SK-N-MC (cell line): ENCODE measurements around the gene PRR33.

ENCODE experiments used
- EZH2 ChIP-seq: fragments of 200-600 bp; sonication (generic); IDR thresholded peaks from one replicate; pipeline ENCODE4 v1.6.1; 2017; ENCODE audit warnings: antibody characterized with exemption
- POLR2AphosphoS5 ChIP-seq: IDR thresholded peaks from 2 replicates; pipeline ENCODE4 v1.6.1; 2012; ENCODE audit warnings: mild to moderate bottlenecking, low read depth, low read length, borderline replicate concordance

DNA sequence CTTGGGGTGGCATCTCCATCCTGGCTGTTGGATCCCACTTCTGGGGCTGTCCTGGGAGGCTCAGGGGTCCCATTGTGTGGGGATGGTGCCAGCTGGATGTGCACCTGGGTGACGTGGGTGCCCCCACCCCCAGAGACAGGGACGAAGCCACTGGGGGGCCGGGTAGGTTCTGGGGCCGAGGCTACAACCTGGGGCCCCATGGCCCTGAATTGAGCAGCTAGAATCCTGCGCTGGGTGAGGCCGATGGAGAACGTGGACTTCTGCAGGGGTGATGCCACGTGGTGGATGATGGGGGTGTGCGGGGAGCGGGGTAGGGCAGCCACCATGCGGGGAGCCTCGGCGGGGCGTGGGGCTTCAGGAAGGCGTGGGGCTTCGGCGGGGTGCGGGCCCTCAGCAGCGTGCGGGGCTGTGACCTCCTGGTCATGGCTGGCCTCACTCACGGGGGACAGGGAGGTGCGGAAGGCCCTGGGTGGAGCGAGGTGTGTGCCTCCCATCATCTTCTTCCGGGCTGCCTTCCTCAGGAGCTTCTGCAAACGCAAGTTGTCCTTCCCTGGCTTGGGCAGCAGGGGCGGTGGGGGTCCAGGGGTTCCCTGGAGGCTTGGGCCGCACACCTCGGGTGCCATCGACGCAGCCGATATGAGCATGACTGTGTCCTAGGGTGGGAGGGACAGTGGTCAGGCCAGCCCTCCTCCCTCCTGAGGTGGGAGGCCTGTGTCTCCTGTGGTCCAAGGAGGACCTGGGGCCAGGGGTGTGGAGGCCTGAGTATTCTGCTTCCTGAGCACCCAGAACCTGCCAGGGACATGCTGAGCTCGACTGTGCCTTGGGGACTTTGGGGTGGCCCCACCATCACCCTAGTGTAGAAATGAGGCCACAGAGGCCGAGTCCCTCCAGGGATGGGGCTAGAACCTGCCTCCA, 1.5 kb downstream of the PRR33 start:
- TF ChIP-seq POLR2AphosphoS5 (no peak), EZH2 (no peak)
